Activated CD8-positive, alpha-beta memory T cell treated with anti-CD3 and anti-CD28 coated beads, Interleukin-2, amount 50 U/mL, for 24 hours (primary cell): ENCODE data around the gene ERCC5.

Experiments
- DNase-seq: peaks from one replicate; pipeline ENCODE4 v3.0.0-alpha.2; 2020; ENCODE audit errors: extremely low read depth

Gene ERCC5

GRCh38 chr13:102922184-102922583 lies 76.4 kb downstream of the ERCC5 start:
- DNase-seq: no peak
